H54 (cell line): Measurements from ENCODE around the gene SIK2.

Source experiments
- DNase-seq: peaks from one replicate; pipeline ENCODE4 v3.0.0; 2011; ENCODE audit warnings: low spot score, mixed read lengths; ENCODE audit not compliant: insufficient read length
- FAIRE-seq: peaks from 3 replicates; lab custom pipeline; 2011; peaks lifted over from hg19 to GRCh38; lab: Jason Lieb, UNC
- POLR2A ChIP-seq: IDR thresholded peaks from 2 replicates; pipeline ENCODE4 v1.6.1; 2011; ENCODE audit warnings: low read depth, mild to moderate bottlenecking, low read length

The SIK2 gene

GRCh38 chr11:111733611-111734088 lies 131.4 kb downstream of the SIK2 start:
- no peak for TF ChIP-seq POLR2A
- FAIRE-seq (no peak), DNase-seq (no peak)

GRCh38 chr11:111734101-111734953 lies 132.1 kb downstream of the SIK2 start:
- FAIRE-seq (no peak), DNase-seq (no peak)
- no peak for TF ChIP-seq POLR2A

- FAIRE-seq = no peak
- no peak for DNase-seq
- no peak for TF ChIP-seq POLR2A
Measured at GRCh38 chr11:111734954-111735261, 132.7 kb downstream of the SIK2 start.

GRCh38 chr11:111735262-111736116 lies 133.2 kb downstream of the SIK2 start:
- peak; percentile 68 for DNase-seq
- peak; percentile 95 for FAIRE-seq
- 0 out of 2 replicates have a peak, but pooled peaks have one; percentile 8 for TF ChIP-seq POLR2A

- DNase-seq (no peak), FAIRE-seq (no peak)
- no peak for TF ChIP-seq POLR2A
Measured at GRCh38 chr11:111736181-111736590, 133.9 kb downstream of the SIK2 start.

GRCh38 chr11:111736621-111737443 lies 134.6 kb downstream of the SIK2 start:
- no peak for TF ChIP-seq POLR2A
- no peak for FAIRE-seq
- DNase-seq = no peak

GRCh38 chr11:111737444-111738210 lies 135.4 kb downstream of the SIK2 start:
- TF ChIP-seq POLR2A = no peak
- DNase-seq (no peak), FAIRE-seq (no peak)

GRCh38 chr11:111739299-111739698 lies 137.1 kb downstream of the SIK2 start:
- FAIRE-seq (no peak), DNase-seq (no peak)
- no peak for TF ChIP-seq POLR2A

GRCh38 chr11:111741751-111742150 lies 139.5 kb downstream of the SIK2 start:
- DNase-seq = no peak
- TF ChIP-seq POLR2A = no peak
- FAIRE-seq = no peak

GRCh38 chr11:111743700-111744099 lies 141.5 kb downstream of the SIK2 start:
- no peak for TF ChIP-seq POLR2A
- DNase-seq (no peak), FAIRE-seq (no peak)

GRCh38 chr11:111745719-111746504 lies 143.7 kb downstream of the SIK2 start:
- no peak for TF ChIP-seq POLR2A
- DNase-seq = no peak
- FAIRE-seq = no peak
